Activated CD8-positive, alpha-beta memory T cell treated with anti-CD3 and anti-CD28 coated beads, Interleukin-2, amount 50 U/mL, for 24 hours (primary cell): ENCODE measurements around the gene NUP93.

ENCODE experiments used
- DNase-seq: peaks from one replicate; pipeline ENCODE4 v3.0.0-alpha.2; 2020; ENCODE audit errors: extremely low read depth

The NUP93 gene

GRCh38 chr16:56817056-56817455 lies 87.1 kb downstream of the NUP93 start:
- no peak for DNase-seq

- no peak for DNase-seq
These were observed 88.0 kb downstream of the NUP93 start for GRCh38 chr16:56817938-56818337.

GRCh38 chr16:56823081-56823733 lies 93.3 kb downstream of the NUP93 start:
- no peak for DNase-seq

- DNase-seq, result no peak
These were observed 94.4 kb downstream of the NUP93 start for GRCh38 chr16:56824331-56824730.

- no peak for DNase-seq
These were observed 94.9 kb downstream of the NUP93 start for GRCh38 chr16:56824804-56825203.

GRCh38 chr16:56825826-56826225 lies 95.9 kb downstream of the NUP93 start:
- no peak for DNase-seq

GRCh38 chr16:56828647-56829046 lies 98.7 kb downstream of the NUP93 start:
- no peak for DNase-seq

- DNase-seq, result no peak
These were observed 100.7 kb downstream of the NUP93 start for GRCh38 chr16:56830669-56831068.

- DNase-seq, result no peak
These were observed 102.8 kb downstream of the NUP93 start for GRCh38 chr16:56832768-56833167.

GRCh38 chr16:56833243-56833970 lies 103.5 kb downstream of the NUP93 start:
- DNase-seq, result no peak

- DNase-seq, result no peak
These were observed 105.4 kb downstream of the NUP93 start for GRCh38 chr16:56835320-56835719.

- no peak for DNase-seq
These were observed 106.7 kb downstream of the NUP93 start for GRCh38 chr16:56836410-56837230.

GRCh38 chr16:56838622-56839337 lies 108.9 kb downstream of the NUP93 start:
- DNase-seq, result no peak

- no peak for DNase-seq
These were observed 111.3 kb downstream of the NUP93 start for GRCh38 chr16:56841233-56841632.

- DNase-seq, result no peak
These were observed 111.7 kb downstream of the NUP93 start for GRCh38 chr16:56841659-56842058.

GRCh38 chr16:56842133-56842532 lies 112.2 kb downstream of the NUP93 start:
- no peak for DNase-seq

GRCh38 chr16:56844056-56844455 lies 114.1 kb downstream of the NUP93 start:
- no peak for DNase-seq

GRCh38 chr16:56847173-56847910 lies 117.4 kb downstream of the NUP93 start:
- no peak for DNase-seq

- no peak for DNase-seq
These were observed 118.4 kb downstream of the NUP93 start for GRCh38 chr16:56848029-56848936.
